GM23248 (cell line): ENCODE results near the gene TSSK3.

ENCODE experiments used
- EZH2 ChIP-seq: fragments of 200-600 bp; sonication (generic); IDR thresholded peaks from 2 replicates; pipeline ENCODE4 v1.6.1; 2018; ENCODE audit warnings: antibody characterized with exemption, mild to moderate bottlenecking; ENCODE audit not compliant: insufficient read depth, poor library complexity, severe bottlenecking
- EZH2phosphoT487 ChIP-seq: fragments of 200-600 bp; sonication (generic); IDR thresholded peaks from 2 replicates; pipeline ENCODE4 v1.6.1; 2018; ENCODE audit warnings: antibody characterized with exemption, moderate library complexity, mild to moderate bottlenecking, low read depth; ENCODE audit not compliant: insufficient read depth

DNA sequence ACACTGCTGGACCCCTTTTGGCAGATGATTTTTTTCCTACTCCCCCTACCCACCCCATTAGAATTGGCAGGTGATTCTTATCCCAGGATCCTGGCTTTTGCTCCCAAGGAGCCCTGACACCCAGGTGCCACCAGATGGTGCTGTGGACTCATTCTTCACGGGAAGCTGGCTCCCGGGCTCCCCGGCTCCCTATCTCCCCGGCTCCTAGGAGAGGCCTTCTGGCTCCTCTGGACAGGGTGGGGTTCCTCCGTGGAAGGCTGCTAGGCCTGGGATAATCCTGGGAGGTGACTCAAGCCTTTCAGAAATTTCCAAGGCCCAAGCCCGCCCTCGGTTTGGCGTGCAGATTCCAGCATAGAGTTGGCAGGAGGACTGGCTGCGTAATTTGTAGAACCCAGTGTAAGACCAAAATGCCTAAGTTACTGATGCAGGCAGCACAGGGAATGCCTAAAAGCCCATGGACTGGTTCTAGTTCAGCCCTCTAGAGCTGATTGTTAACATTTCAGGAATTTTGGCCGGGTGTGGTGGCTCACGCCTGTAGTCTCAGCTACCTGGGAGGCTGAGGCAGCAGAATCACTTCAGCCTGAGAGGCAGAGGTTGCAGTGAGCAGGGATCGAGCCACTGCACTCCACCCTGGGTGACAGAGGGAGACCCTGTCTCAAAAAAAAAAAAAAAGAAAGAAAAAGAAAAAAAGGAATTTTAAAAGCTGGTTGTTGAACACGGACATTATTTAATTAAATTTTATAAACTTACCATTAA is 38.7 kb downstream of the TSSK3 start:
- no peak for TF ChIP-seq EZH2
- no peak for TF ChIP-seq EZH2phosphoT487
